ENCODE data around the gene SLAMF8.

The SLAMF8 gene

GRCh38 chr1:159826441-159827101, at the start of gene SLAMF8:
Gene SLAMF8, plus strand, starts transcription at chr1:159826873. Its CDS starts 26 bp downstream, at chr1:159826899.
- no peak for DNase-seq (ENCODE audit: low read depth in 1 of 2, low spot score in 1 of 2)

- DNase-seq (ENCODE audit: low read depth in 1 of 2, low spot score in 1 of 2), result no peak
These were observed 48.4 kb upstream of the SLAMF8 start for GRCh38 chr1:159778266-159778665.

GRCh38 chr1:159779403-159779851, 47.2 kb upstream of the SLAMF8 start:
- DNase-seq (ENCODE audit: low read depth in 1 of 2, low spot score in 1 of 2), result no peak

GRCh38 chr1:159780583-159781582, 45.8 kb upstream of the SLAMF8 start, which contains the start of gene DUSP23:
Gene DUSP23, plus strand, starts transcription at chr1:159780962. Its CDS starts 139 bp downstream, at chr1:159781101.
- DNase-seq (ENCODE audit: low read depth in 1 of 2, low spot score in 1 of 2), result peak; percentile 93

- no peak for DNase-seq (ENCODE audit: low read depth in 1 of 2, low spot score in 1 of 2)
These were observed 44.7 kb upstream of the SLAMF8 start for GRCh38 chr1:159781992-159782391.

DNA sequence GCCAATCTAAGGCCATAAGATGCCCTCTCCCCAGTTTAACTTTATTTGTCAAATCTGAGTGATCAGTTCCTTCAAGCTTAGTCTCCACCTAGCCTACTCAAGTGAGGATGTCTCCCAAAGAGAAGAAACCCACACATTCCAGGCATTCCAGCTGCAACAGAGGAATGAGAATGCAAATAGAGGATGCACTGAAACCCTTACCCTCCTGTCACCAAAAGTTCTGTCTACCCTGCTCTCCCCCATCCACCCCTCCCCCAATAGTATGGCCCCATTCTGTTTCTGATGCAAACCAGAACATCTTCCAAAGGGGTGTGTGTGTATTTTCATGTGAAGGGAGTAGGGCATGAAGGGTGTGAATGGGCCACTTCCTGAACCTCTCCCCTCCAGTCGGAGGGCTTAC, 42.9 kb upstream of the SLAMF8 start:
- DNase-seq (ENCODE audit: low read depth in 1 of 2, low spot score in 1 of 2), result no peak

- no peak for DNase-seq (ENCODE audit: low read depth in 1 of 2, low spot score in 1 of 2)
These were observed 40.2 kb upstream of the SLAMF8 start for GRCh38 chr1:159786465-159786864.

GRCh38 chr1:159786966-159787365, 39.7 kb upstream of the SLAMF8 start:
- DNase-seq (ENCODE audit: low read depth in 1 of 2, low spot score in 1 of 2), result no peak

GRCh38 chr1:159790237-159790917, 36.3 kb upstream of the SLAMF8 start:
- DNase-seq (ENCODE audit: low read depth in 1 of 2, low spot score in 1 of 2), result no peak

- no peak for DNase-seq (ENCODE audit: low read depth in 1 of 2, low spot score in 1 of 2)
These were observed 35.6 kb upstream of the SLAMF8 start for GRCh38 chr1:159791031-159791430.

- no peak for DNase-seq (ENCODE audit: low read depth in 1 of 2, low spot score in 1 of 2)
These were observed 35.2 kb upstream of the SLAMF8 start for GRCh38 chr1:159791461-159791860.

DNA sequence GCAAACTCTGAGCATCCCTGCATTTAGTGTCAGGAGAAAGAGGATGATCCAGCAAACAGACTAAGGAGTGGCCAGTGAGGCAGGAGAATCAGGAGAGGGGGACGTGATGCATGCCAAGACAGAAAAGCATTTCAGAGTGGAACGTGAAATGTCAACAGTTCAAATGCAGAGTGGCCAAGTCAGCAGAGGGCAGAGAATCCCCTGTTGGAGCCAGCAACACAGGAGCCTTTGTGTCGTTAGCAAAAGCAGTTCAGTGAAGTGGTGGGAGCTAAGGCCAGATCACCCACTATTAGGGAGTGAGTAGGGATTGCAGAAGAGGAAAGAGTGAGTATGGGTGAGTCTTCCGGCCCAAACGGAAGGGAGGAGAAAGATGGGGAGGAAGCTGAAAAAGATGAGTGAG, 31.1 kb upstream of the SLAMF8 start:
- no peak for DNase-seq (ENCODE audit: low read depth in 1 of 2, low spot score in 1 of 2)

- DNase-seq (ENCODE audit: low read depth in 1 of 2, low spot score in 1 of 2), result no peak
These were observed 27.8 kb upstream of the SLAMF8 start for GRCh38 chr1:159798893-159799292.

DNA sequence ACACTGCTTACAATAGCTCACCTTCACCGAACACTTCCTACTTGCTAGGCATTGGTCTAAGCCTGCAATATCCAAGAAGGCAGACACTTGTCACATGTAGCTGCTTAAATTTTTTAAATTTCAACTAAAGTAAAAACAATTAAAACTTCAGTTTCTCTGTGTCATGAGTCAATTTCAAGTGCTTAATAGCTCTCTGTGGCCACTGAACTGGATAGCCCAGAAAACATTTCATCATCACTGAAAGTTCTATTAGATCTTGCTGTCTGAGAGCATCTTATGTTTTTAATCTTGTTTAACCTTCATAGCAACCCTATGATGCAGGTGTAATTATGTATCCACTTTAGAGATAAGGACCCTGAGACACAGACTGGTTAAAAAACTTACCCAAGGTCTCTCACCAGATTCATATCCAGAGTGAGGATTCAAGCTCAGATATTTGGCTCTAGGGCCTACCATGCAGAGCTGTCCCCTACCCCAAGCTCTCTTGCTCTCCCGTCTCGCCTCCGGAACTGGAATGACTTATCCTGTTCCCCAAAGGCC, 27.2 kb upstream of the SLAMF8 start:
- DNase-seq (ENCODE audit: low read depth in 1 of 2, low spot score in 1 of 2), result no peak

DNA sequence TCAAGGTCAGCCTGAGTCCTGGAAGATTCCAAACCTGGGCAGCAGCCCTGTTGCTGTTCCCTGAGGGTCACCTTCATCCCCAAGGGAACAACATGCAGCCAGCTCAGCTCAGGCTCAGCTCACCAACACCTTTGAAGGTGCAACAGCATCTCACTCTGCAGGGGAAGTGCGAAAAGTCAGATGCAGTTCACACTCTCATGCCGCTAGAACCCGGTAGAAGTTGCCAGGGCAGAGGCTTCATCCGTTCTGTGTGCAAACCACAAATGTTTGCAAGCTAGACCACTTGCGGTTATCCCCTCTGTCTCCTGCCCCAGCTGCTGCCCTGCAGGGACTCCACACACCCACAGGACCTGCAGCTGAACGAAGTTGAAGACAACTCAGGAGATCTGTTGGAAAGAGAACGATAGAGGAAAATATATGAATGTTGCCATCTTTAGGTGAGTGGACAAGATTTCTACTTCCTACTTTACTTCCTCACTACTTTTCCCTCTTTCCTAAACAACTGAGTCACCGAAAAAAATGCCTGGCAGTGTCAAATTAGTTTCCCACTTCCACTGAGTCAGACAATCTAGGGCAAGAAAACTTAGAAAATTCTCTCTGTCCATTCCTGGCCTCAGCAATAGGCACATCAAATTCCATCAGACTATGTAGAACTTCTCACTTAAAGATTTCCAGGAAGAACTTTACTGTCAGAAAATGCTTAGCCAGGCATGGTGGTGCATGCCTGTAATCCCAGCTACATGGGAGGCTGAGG, 26.3 kb upstream of the SLAMF8 start:
- no peak for DNase-seq (ENCODE audit: low read depth in 1 of 2, low spot score in 1 of 2)

DNA sequence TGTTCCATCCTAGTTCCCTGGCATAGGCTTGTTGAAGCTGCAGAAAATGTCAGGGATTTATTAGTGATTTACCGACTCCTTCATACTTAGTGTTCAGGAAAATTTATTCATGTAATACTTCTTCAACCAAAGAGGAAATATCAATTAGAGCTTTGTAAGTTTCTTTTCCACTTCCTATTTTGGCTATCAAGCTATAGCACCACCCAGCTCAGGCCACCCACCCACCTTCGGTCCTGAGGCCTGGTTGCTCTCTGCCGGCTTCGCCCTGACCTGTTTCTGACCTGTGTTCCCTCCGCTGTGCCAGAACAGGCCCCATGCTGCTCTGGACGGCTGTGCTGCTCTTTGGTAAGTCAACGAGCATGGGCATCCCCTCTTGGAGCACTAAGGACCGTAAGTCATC, 24.6 kb upstream of the SLAMF8 start, which contains the start of gene FCRL6:
Gene FCRL6 (plus strand): TSS at position 250 of the 400 bp plus-strand sequence. CDS start 65 bp downstream, at position 315.
- no peak for DNase-seq (ENCODE audit: low read depth in 1 of 2, low spot score in 1 of 2)

DNA sequence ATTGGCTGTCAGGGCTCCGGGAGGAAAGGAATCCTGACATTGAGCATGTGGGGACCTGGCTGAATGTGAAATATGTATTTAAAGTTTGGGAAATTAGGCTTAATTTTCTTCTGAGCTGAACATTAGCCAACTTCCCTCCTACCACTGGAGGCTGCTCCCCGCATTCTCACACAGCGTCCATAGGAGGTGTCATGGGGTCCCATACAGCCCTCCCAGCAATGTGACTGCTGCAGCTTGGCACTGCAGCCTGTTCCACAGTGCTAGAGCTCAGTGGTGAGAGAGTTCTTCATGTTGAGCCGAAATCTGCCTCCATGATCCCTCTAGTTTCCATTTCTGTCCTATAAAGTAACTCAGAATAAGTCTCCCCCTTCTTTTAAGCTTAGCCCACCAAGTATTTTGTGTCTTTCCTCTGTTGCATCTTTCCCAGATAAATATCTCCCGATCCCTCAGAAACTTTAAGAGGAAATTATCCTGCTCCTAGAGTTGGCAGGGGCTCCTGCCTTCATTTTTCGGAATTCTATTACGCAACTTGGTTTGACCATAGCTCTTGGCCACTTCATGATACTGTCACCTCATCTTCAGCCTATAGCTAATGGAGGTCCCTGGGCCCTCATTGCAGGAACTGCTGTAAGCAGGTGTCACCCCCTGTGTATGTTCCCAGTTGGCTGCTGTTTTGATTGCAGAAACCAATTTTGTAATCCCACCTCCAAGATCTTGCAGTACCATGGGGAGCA, 22.6 kb upstream of the SLAMF8 start:
- DNase-seq (ENCODE audit: low read depth in 1 of 2, low spot score in 1 of 2), result no peak

- DNase-seq (ENCODE audit: low read depth in 1 of 2, low spot score in 1 of 2), result no peak
These were observed 21.7 kb upstream of the SLAMF8 start for GRCh38 chr1:159804924-159805323.

- DNase-seq (ENCODE audit: low read depth in 1 of 2, low spot score in 1 of 2), result no peak
These were observed 10.7 kb upstream of the SLAMF8 start for GRCh38 chr1:159815926-159816325.
